Natural killer cell treated with Interleukin-12 subunit alpha and Interleukin-12 subunit beta and Interleukin-15 and Interleukin-18, amount 100 ng/mL, for 72 hours (primary cell): Measurements from ENCODE around the gene MCRIP1. TPM values are rescaled to one million over a fixed set of nuclear protein-coding genes. Genes with fewer than 3 reads are reported as not detected.

Experiments used
- ATAC-seq, 2 donors: fragments of 150-1000 bp; cut with Tn5 transposase in 1 of 2; sonication (Bioruptor Pico), chemical (Tn5 transposase) in 1 of 2; 2 replicates each; pipeline ENCODE4 v1.10.0; 2021
- DNase-seq: peaks from one replicate; pipeline ENCODE4 v3.0.0; 2022; ENCODE audit warnings: low spot score
- H3K27ac Mint-ChIP-seq, 2 donors: 1 replicate in 1 of 2; 2 replicates in 1 of 2; pipeline ENCODE4 v1.8.0; 2022; ENCODE audit warnings: mixed read lengths in 2 of 2, mild to moderate bottlenecking in 1 of 2, moderate library complexity in 1 of 2
- H3K27me3 Mint-ChIP-seq, 2 donors: 1 replicate in 1 of 2; 2 replicates in 1 of 2; pipeline ENCODE4 v1.8.0; 2022; ENCODE audit warnings: mixed read lengths in 2 of 2
- H3K36me3 Mint-ChIP-seq: one replicate; pipeline ENCODE4 v1.8.0; 2022; ENCODE audit warnings: mixed read lengths
- H3K4me1 Mint-ChIP-seq, 2 donors: 1 replicate in 1 of 2; 2 replicates in 1 of 2; pipeline ENCODE4 v1.8.0; 2022; ENCODE audit warnings: low read depth in 2 of 2, mixed read lengths in 2 of 2, mild to moderate bottlenecking in 1 of 2
- H3K4me3 Mint-ChIP-seq: one replicate; pipeline ENCODE4 v1.8.0; 2022; ENCODE audit warnings: mixed read lengths
- H3K9me3 Mint-ChIP-seq: 2 replicates; pipeline ENCODE4 v1.8.0; 2022; ENCODE audit warnings: mixed read lengths
- total RNA-seq, 2 donors: library from RNA; stranded (reverse); gene quantifications; one replicate each; pipeline ENCODE4 v1.2.3, GENCODE V29; 2022

Gene MCRIP1
- total RNA-seq, 2 donors from 2014 or later: 83.9 to 104 TPM

DNA sequence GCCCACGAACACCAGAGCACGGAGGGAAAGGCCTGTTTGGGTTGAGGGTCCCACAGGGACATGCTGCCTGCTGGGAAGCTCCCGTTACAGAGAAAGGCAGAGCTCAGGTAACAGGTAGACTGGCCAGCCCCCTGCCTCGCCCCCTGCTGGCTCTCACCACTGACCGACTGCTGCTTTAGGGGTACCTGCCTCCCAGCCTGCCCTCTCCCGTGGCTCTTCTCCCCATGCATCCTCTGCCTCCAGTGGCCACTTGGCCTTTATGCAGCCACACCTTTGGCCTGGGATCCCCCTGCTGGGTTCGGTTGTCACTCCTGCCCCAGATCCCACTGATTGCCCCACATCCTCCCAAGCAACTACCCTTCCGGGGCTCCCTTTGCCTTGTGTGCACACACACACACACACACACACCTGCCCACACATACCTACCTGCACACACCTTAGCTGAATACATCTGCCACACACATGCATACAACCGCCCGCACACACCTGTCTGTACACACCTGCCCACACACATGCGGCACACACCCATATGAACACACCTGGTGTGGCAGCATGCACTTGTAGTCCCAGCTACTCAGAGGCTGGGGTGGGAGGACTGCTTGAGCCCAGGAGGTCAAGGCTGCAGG, 7.1 kb downstream of the MCRIP1 start:
- H3K9me3 Mint-ChIP-seq: no peaks in the 10 kb centered on the region
- no peaks in the 10 kb centered on the region for H3K36me3 Mint-ChIP-seq
- ATAC-seq: no peak
- H3K4me3 Mint-ChIP-seq: no peak overlapping the region
- H3K4me1 Mint-ChIP-seq: peaks cover 14 to 15% of the 10 kb centered on the region in 2 donors
- no peaks in the 10 kb centered on the region for H3K27me3 Mint-ChIP-seq
- DNase-seq: no peak
- H3K27ac Mint-ChIP-seq: no peak overlapping the region

- peaks cover 9 to 10% of the 10 kb centered on the region in 2 donors for H3K4me1 Mint-ChIP-seq
- H3K9me3 Mint-ChIP-seq: no peaks in the 10 kb centered on the region
- ATAC-seq (no peak), DNase-seq (no peak)
- no peaks in the 10 kb centered on the region for H3K27me3 Mint-ChIP-seq
- H3K4me3 Mint-ChIP-seq: no peak overlapping the region
- H3K27ac Mint-ChIP-seq: no peak overlapping the region
- no peaks in the 10 kb centered on the region for H3K36me3 Mint-ChIP-seq
These were observed 8.5 kb downstream of the MCRIP1 start for GRCh38 chr17:81824595-81824994.

- H3K36me3 Mint-ChIP-seq: no peaks in the 10 kb centered on the region
- no peak overlapping the region for H3K27ac Mint-ChIP-seq
- H3K4me1 Mint-ChIP-seq: peaks cover 6 to 9% of the 10 kb centered on the region in 2 donors
- no peak for ATAC-seq
- H3K9me3 Mint-ChIP-seq: no peaks in the 10 kb centered on the region
- H3K4me3 Mint-ChIP-seq: no peak overlapping the region
- no peak for DNase-seq
- H3K27me3 Mint-ChIP-seq: no peaks in the 10 kb centered on the region
These were observed 9.1 kb downstream of the MCRIP1 start for GRCh38 chr17:81823820-81824550.

- Mint-ChIP-seq H3K4me1 (peaks cover 0 to 6% of the 10 kb centered on the region in 2 donors), H3K27me3 (no peaks in the 10 kb centered on the region), H3K27ac (no peak overlapping the region), H3K4me3 (no peak overlapping the region), H3K36me3 (no peaks in the 10 kb centered on the region), H3K9me3 (no peaks in the 10 kb centered on the region)
- DNase-seq (no peak), ATAC-seq (peak in 1 of 2 donors; percentile 11)
These were observed 9.9 kb downstream of the MCRIP1 start for GRCh38 chr17:81822996-81823819.

DNA sequence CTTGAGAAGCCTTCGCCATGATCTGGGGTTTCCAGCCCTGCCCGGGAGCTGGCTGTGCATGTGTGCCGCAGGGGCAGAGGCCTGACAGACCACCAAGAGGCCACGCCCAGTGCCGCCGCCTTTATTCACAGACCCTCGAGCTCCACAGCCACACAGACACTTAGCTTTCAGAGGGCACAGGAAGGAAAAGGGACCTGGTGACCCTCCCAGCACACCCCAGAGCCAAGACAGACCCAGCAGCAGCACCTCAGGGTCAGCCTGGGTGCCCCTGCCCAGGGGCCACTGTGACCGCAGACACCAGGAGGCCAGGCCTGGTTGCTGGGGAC, 10.8 kb downstream of the MCRIP1 start:
- H3K27ac Mint-ChIP-seq: no peak overlapping the region
- H3K4me1 Mint-ChIP-seq: peaks cover 0 to 6% of the 10 kb centered on the region in 2 donors
- no peaks in the 10 kb centered on the region for H3K36me3 Mint-ChIP-seq
- ATAC-seq: no peak
- H3K9me3 Mint-ChIP-seq: no peaks in the 10 kb centered on the region
- H3K4me3 Mint-ChIP-seq: no peak overlapping the region
- DNase-seq: no peak
- H3K27me3 Mint-ChIP-seq: peaks cover 0 to 5% of the 10 kb centered on the region in 2 donors

- H3K27me3 Mint-ChIP-seq: peaks cover 0 to 7% of the 10 kb centered on the region in 2 donors
- ATAC-seq: peak; percentile 26 to 46
- H3K4me1 Mint-ChIP-seq: peaks cover 0 to 6% of the 10 kb centered on the region in 2 donors
- H3K27ac Mint-ChIP-seq: no peak overlapping the region
- no peaks in the 10 kb centered on the region for H3K9me3 Mint-ChIP-seq
- no peaks in the 10 kb centered on the region for H3K36me3 Mint-ChIP-seq
- no peak overlapping the region for H3K4me3 Mint-ChIP-seq
- no peak for DNase-seq
These were observed 11.3 kb downstream of the MCRIP1 start for GRCh38 chr17:81821603-81822311.

DNA sequence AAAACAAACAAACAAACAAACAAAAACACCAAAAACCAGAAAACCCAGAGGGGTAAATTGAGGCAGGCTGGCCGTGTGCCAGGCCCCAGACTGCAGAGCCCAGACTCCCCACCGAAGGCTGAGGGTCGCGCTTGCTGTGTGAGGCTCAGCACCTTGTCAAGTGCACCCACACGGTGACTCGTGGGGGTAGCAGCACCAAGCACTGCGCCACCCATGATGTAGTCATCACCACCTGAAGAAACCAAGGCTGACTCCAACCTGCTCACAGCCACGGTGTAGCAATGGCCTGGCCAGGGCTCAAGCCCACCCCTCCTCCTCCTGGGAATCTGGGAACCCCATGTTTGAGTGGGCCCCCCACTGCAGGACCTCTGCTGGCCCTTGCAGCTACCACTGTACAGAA, 11.9 kb downstream of the MCRIP1 start:
- no peak overlapping the region for H3K4me3 Mint-ChIP-seq
- ATAC-seq (no peak), DNase-seq (no peak)
- H3K36me3 Mint-ChIP-seq: no peaks in the 10 kb centered on the region
- H3K27ac Mint-ChIP-seq: no peak overlapping the region
- H3K9me3 Mint-ChIP-seq: no peaks in the 10 kb centered on the region
- H3K4me1 Mint-ChIP-seq: peaks cover 0 to 4% of the 10 kb centered on the region in 2 donors
- peaks cover 0 to 10% of the 10 kb centered on the region in 2 donors for H3K27me3 Mint-ChIP-seq

DNA sequence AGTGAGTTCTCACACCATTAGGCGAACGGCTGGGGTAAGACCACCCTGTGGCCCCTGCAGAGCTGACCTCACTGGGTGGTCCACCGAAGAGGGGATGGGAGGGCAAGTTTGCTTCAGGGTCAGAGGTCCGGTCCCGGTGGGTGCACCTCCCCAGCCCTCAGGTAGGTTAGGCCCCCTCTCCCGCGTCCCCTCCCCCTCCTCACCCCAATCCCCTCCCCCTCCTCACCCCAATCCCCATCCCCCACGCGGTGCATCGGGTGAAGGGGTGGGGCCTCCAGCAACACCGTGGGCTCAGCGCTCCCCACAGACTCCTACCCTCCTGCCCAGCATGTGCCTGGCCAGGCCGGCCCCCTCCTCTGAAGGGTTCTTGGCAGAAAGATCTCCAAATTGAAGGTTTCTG, 13.4 kb downstream of the MCRIP1 start:
- peaks cover 0 to 11% of the 10 kb centered on the region in 2 donors for H3K27me3 Mint-ChIP-seq
- no peaks in the 10 kb centered on the region for H3K9me3 Mint-ChIP-seq
- no peak overlapping the region for H3K4me3 Mint-ChIP-seq
- H3K4me1 Mint-ChIP-seq: no peaks in the 10 kb centered on the region
- DNase-seq (no peak), ATAC-seq (no peak)
- no peaks in the 10 kb centered on the region for H3K36me3 Mint-ChIP-seq
- no peak overlapping the region for H3K27ac Mint-ChIP-seq

- H3K4me3 Mint-ChIP-seq: no peak overlapping the region
- no peaks in the 10 kb centered on the region for H3K36me3 Mint-ChIP-seq
- DNase-seq: no peak
- H3K27ac Mint-ChIP-seq: no peak overlapping the region
- no peaks in the 10 kb centered on the region for H3K4me1 Mint-ChIP-seq
- H3K27me3 Mint-ChIP-seq: peaks cover 0 to 11% of the 10 kb centered on the region in 2 donors
- H3K9me3 Mint-ChIP-seq: no peaks in the 10 kb centered on the region
- ATAC-seq: no peak
These were observed 15.3 kb downstream of the MCRIP1 start for GRCh38 chr17:81817758-81818147.

DNA sequence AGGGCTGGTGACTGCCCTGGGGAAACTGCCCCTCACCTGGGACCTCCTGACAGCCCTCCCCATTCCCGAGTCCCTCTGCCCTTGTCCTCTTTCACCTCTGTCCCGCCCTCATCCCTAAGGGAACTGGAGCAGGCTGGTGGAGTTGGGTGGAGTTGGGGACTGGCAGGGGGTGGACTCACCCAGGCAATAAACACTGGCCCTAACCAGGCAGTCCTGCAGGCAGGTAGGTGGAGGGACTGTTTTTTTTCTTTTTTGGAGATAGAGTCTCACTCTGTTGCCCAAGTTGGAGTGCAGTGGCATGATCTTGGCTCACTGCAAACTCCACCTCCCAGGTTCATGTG, 17.5 kb downstream of the MCRIP1 start:
- DNase-seq: no peak
- Mint-ChIP-seq H3K4me3 (no peak overlapping the region), H3K36me3 (no peaks in the 10 kb centered on the region), H3K27ac (no peak overlapping the region), H3K9me3 (no peaks in the 10 kb centered on the region), H3K27me3 (peaks cover 0 to 11% of the 10 kb centered on the region in 2 donors), H3K4me1 (no peaks in the 10 kb centered on the region)
- no peak for ATAC-seq

DNA sequence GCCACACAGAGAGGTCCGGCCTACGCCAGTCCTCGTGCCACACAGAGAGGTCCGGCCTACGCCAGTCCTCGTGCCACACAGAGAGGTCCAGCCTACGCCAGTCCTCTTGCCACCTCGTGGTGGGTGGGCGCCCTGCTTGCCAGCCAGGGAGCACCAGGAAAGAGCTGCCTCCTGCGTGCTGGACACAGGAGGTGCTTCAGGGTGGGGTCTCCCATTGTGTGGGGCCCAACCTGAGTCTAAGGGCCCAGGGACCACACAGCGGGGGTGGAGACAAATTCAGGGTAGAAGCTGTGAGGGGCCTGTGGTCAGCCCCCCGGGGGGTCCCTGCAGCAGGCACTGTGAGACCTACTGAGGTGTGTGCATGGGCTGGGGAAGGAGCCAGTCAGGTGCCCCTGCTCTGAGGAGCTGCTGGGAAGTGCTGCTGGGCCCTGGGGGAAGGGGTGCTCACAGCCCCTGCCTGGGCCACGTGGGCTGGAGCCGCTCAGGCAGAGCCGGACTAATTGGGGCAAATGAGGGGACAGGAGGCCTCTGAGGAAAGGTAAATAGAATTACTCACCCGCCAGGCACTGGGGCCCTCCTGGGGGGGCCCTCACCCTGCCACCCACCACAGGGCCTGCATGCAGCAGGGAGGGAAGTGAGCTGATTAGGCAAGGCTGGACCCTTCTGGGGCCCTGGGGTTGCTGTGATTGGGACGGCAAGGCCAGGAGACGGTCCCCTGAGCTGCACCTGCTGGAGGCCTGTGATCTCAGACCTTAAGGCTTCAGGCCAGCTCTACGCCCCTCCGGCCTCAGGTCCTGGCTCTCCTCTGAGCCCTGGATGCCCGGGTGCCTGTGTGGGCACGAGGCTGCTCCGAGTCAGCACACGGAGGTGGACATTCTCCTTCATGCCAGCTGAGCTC, 18.1 kb downstream of the MCRIP1 start:
- DNase-seq: no peak
- Mint-ChIP-seq H3K36me3 (no peaks in the 10 kb centered on the region), H3K9me3 (no peaks in the 10 kb centered on the region), H3K27me3 (peaks cover 0 to 11% of the 10 kb centered on the region in 2 donors), H3K4me3 (no peak overlapping the region), H3K4me1 (no peaks in the 10 kb centered on the region), H3K27ac (no peak overlapping the region)
- peak in 1 of 2 donors; percentile 8 for ATAC-seq

DNA sequence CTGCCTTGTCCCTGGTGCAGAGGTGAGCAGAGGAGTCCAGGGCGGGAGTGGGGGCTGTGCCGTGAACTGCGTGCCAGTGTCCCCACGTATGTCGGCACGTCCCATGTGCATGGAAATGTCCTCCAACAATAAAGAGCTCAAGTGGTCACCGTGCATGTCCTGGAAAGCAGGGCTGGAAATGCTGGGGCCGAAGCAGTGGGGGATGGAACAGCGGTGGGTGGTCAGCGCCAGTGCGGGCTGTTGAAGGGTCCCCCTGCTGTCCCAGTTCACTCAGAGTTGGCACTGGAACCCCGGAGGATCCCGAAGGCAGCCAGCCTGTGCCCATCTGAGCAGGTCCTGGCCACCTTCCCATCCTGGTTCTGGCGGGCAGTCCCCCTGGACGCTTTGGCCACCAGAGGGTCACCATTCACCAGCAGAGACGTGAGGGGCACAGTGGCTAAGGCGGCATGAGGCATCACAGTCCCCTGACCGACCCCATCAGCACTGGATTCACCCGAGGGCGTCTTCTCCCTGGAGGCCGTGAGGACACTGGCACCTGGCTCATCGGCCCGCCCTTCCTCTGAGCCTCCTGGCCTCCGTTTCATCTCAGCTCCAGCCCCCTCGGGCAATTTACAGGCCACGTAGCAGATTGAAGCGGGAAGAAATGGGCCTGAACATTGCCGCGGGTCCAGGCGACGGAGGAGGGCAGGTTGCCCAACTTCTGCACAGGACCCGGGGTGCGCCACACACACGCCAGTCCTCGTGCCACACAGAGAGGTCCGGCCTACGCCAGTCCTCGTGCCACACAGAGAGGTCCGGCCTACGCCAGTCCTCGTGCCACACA, 19.0 kb downstream of the MCRIP1 start:
- ATAC-seq (no peak), DNase-seq (no peak)
- Mint-ChIP-seq H3K9me3 (no peaks in the 10 kb centered on the region), H3K27me3 (peaks cover 8 to 17% of the 10 kb centered on the region in 2 donors), H3K36me3 (no peaks in the 10 kb centered on the region), H3K27ac (no peak overlapping the region), H3K4me3 (no peak overlapping the region), H3K4me1 (no peaks in the 10 kb centered on the region)
